B cell (primary cell): ENCODE measurements around the gene PIAS4.

Experiments
- EZH2 ChIP-seq: IDR thresholded peaks from 2 replicates; pipeline ENCODE4 v1.6.1; 2012; ENCODE audit warnings: borderline replicate concordance, low read depth, mild to moderate bottlenecking, moderate library complexity, low read length; ENCODE audit not compliant: insufficient read depth, poor library complexity, severe bottlenecking
- TF ChIP-seq, protein P1 (sequence below): fragments of 200-600 bp; IDR thresholded peaks from one replicate; pipeline ENCODE4 v1.8.0; 2022; ENCODE audit warnings: antibody characterized with exemption, mild to moderate bottlenecking

DNA sequence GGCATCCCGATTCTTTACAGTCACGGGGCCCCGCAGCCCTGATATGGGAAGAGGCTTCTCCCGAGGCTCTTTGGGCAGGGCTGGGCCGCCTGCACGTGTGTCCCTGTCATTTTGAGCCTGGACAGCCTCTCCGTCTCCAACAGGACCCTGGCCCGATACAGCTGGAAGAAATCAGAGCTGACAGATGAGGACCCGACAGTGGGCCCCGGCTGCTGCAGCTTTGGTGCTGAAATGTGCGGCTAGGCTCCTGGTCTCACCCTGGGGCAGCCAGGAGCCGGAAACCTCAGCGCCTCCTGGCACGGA is 3.2 kb downstream of the PIAS4 start:
- TF ChIP-seq, protein P1, sequence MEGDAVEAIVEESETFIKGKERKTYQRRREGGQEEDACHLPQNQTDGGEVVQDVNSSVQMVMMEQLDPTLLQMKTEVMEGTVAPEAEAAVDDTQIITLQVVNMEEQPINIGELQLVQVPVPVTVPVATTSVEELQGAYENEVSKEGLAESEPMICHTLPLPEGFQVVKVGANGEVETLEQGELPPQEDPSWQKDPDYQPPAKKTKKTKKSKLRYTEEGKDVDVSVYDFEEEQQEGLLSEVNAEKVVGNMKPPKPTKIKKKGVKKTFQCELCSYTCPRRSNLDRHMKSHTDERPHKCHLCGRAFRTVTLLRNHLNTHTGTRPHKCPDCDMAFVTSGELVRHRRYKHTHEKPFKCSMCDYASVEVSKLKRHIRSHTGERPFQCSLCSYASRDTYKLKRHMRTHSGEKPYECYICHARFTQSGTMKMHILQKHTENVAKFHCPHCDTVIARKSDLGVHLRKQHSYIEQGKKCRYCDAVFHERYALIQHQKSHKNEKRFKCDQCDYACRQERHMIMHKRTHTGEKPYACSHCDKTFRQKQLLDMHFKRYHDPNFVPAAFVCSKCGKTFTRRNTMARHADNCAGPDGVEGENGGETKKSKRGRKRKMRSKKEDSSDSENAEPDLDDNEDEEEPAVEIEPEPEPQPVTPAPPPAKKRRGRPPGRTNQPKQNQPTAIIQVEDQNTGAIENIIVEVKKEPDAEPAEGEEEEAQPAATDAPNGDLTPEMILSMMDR: no peak
- no peak for TF ChIP-seq EZH2
